ENCODE data around the gene IQSEC3. TPM values are rescaled to one million over a fixed set of nuclear protein-coding genes. Genes with fewer than 3 reads are reported as not detected.

IQSEC3 gene
- total and polyA plus RNA-seq, 2 of the 13 experiments (the other 11 are each of a cell fraction or from before 2014, with no cell fraction given) = not detected

GRCh38 chr12:210277-211141 is 143.9 kb downstream of the IQSEC3 start (continued):
- peak; percentile 100 for TF ChIP-seq BCL6 (CRISPR knock-in tag; IDR thresholded peaks at IDR 0.05)
- no peak for TF ChIP-seq KDM5A (IDR thresholded peaks at IDR 0.05; ENCODE audit: borderline replicate concordance, low read length)
- TF ChIP-seq HOXA7 (CRISPR knock-in tag; IDR thresholded peaks at IDR 0.05) = no peak
- no peak for TF ChIP-seq E2F5 (CRISPR knock-in tag; conservative IDR thresholded peaks at IDR 0.05)
- TF ChIP-seq HBP1 (CRISPR knock-in tag; IDR thresholded peaks at IDR 0.05; ENCODE audit: low read depth) = peak; percentile 89; the same call in 1 of the 2 replicates
- no peak for TF ChIP-seq EED (CRISPR knock-in tag; IDR thresholded peaks at IDR 0.05)
- TF ChIP-seq KDM6A (CRISPR knock-in tag; IDR thresholded peaks at IDR 0.05; ENCODE audit: low read depth) = peak; percentile 98
- peak; percentile 97 for TF ChIP-seq ZNF746 (CRISPR knock-in tag; IDR thresholded peaks at IDR 0.05)
- TF ChIP-seq SRSF4 (IDR thresholded peaks at IDR 0.05; ENCODE audit: low read depth, low read length, poor library complexity, severe bottlenecking) = no peak
- TF ChIP-seq DZIP1 (CRISPR knock-in tag; IDR thresholded peaks at IDR 0.05) = 0 out of 2 replicates have a peak, but pooled peaks have one; percentile 75
- peak; percentile 93 for TF ChIP-seq ZMYM3 (CRISPR knock-in tag; IDR thresholded peaks at IDR 0.05)
- peak; percentile 92 for TF ChIP-seq BHLHE40 (IDR thresholded peaks at IDR 0.05; ENCODE audit: low read length)
- TF ChIP-seq ZNF281 (CRISPR knock-in tag; IDR thresholded peaks at IDR 0.05; ENCODE audit: borderline replicate concordance) = peak; percentile 91; the same call in 1 of the 2 replicates
- peak; percentile 96 for TF ChIP-seq ZNF589 (CRISPR knock-in tag; conservative IDR thresholded peaks at IDR 0.05)
- peak in 1 of 2 experiments; percentile 79; a peak in 1 of 4 replicates for TF ChIP-seq REST (IDR thresholded peaks at IDR 0.05; ENCODE audit: borderline replicate concordance in 1 of 2, low read depth in 1 of 2, low read length in 2 of 2)
- TF ChIP-seq ZNF441 (CRISPR knock-in tag; IDR thresholded peaks at IDR 0.05; ENCODE audit: borderline replicate concordance) = peak; percentile 90
- no peak for TF ChIP-seq ZNF3 (CRISPR knock-in tag; IDR thresholded peaks at IDR 0.05)
